ENCODE measurements around the gene PAIP2.
A peak's percentile ranks its signal among the peaks of the same experiment; 100 is the strongest.
"Not testable (repeated sequence)": the region's sequence is repeated elsewhere in the genome, so short reads cannot be mapped to it uniquely, and the experiment has no call there.

The PAIP2 gene, protein sequence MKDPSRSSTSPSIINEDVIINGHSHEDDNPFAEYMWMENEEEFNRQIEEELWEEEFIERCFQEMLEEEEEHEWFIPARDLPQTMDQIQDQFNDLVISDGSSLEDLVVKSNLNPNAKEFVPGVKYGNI

DNA sequence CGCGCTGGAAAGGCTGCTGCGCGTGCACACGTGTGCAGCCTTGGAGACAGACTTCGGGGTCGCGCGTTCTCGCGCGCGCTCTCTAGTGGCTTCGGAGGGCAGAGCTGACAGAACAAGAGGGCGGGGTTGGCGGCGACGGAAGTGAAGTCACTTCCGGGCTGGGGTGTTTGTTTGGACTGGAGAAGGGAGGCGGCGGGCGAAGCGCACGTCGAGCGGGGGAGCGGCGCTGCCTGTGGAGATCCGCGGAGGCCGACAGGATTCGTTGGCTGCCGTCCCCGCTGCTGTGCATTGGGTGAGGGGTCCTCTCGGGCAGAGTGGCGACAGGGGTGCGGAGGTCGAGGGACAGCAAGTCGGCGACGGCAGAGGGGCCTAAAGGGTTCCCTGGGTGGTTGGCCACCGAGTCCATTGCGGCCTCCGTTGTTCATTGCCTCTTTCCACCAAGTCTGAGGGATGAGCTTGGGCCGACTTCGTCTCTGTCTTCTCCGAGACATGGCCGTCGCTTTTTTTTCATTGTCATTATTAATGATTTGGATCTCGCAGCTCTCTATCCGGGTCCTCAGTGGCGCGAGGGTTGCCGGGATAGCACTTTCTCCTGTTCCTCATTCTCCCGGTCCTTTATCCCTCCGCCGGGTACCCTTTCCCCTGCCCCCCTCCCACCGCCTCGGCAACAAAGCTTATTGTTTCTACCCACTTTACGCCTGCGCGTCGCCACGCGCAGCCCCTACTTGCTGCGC, at the start of gene PAIP2:
TSS of gene PAIP2 (plus strand) at position 166 of the 734 bp plus-strand sequence. CDS start 21,931 bp downstream, outside the sequence.
- peak; percentile 95 for DNase-seq

DNA sequence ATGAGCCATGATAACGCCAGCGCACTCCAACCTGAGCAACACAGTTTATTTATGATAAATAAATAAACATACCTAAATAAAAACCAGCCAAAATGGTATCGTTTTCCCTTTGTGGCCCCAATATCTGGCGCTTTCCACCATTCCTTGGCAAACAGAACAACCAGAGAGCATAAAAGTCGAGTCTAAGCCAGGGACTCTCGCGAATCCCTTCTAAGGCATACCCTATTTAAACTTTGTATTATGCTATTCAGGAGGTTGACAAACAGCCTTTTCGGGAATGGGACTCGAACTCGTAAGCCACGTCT, 48.5 kb upstream of the PAIP2 start:
- no peak for DNase-seq

DNA sequence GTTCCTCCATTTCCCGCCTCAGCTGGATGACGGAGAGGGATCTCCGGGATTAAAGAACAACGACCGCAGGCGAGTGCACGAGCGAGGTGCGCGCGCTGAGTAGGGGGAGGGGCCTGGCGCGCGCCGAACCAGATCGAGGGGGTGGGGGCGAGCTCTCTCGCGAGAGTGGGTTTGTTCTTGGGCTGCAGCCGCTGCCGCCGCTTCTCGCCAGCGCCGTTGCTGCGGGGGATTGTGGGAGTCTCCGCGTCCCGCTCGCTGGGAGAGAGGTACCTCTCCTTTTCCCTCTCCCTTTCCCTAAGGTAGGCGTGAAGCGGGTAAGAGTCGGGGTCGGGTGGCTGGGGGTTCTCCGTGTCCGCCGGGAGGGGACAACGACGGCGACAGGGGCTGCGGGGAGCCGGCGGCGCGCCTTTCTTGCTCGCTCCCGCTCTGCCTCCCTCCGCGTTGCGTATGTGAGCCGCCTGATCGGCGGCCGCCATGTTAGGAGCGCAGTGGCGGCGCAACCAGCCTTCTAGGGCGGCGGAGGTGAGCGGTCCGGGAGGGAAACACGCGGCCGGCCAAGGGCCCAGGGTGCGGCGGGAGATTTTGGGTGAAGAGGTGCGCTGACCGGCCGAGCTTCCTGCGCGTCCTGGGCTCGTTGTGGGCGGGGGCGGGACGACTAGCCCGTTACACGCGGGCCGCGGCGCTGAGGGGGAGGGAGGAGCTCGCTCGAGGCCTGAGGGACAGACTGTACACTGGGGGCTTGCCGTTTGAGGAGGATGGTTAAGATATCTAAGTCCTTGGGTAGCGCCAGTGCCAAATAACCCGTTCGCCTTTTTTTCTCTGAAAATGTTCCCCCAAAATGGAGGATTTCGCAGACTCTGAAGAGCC, 47.9 kb upstream of the PAIP2 start, which contains the start of gene MATR3:
TSS of gene MATR3 (plus strand) at position 234 of the 867 bp plus-strand sequence. CDS start 13,676 bp downstream, outside the sequence.
- DNase-seq, result peak; percentile 91

DNA sequence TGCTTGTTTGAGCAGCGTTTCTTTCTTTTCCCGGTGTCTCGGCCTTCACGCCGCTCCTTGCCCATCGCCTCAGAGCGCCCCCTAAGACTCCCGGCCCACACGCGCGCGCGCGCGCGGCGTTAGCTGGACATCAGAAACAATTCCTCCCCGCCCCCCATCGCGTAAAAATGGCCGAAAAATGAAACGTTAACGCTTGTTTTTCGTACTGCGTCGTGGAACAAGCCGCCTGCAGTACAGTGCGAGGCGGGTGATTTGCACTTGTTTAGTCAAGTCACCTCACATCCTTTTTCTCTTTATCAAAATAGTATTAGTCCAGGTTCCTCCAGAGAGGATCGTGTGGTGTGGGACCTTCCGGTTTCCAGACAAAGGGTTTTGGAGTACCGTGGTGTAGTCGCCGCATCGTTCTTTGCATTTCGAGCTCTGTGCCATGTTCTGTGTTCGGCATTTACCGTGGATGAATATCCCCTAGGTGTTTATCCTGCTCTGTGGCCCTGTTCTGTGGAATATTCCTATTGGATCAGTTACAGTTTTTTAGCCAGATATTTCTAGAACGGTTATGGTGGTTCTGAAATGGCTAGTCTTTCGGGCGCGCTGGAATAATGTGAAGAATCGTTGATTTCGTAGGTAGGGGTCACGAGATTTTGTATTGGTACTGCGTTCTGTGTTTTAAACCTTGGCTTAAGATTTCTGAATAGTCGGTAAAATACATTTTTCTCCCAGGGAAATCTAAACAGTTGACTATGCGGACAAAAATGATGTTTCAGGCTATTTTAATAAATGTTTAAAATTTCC, 47.1 kb upstream of the PAIP2 start:
- DNase-seq, result peak; percentile 49 to 50

DNA sequence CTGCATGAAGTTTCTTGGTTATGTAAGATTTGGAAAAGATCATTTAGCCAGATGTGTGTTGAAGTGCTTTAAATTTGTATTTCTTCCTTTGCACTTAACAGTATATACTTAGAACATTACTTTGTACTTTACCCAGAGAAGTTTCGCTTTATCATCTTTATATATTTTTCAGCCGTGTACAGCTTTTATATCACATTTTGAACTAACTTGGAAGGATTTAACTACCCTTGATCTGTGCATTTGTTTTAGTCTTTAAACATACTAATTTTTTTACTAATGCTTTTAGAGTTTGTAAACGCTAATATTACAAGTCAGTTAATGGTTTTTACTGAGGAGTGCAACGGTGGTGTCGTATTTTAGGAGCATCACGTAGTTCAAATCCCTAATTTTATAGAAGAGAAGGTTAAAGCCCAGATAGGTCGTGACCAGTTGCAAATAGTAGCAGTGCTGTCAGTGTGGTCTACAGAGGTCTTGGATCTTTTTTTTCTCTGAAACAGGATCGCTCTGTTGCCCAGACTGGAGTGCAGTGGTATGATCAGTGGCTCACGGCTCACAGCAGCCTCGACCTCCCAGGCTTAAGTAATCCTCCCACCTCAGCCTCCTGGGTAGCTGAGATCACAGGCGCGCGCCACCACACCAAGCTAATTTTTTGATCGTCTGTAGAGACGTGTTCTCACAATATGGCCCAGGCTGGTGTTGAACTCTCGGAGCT, 46.2 kb upstream of the PAIP2 start:
- DNase-seq, result no peak

DNA sequence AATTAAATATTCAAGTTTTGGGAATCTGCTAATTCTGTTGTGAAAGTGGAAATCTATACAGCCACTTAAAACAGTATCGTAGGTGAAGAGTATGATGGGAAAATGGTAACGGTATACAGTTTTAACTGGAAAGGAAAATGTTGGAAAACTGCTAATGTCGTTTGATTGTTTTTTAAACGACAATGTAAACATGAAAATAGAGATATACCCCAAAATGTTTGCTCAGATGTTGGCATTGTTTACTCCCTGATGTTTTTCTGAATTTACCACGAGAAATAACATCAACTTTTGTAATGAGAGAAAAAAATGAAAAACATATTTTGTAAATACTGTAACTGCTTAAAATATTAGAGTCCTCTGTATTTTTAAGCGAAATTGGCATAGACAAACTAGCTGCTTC, 45.5 kb upstream of the PAIP2 start:
- no peak for DNase-seq

DNA sequence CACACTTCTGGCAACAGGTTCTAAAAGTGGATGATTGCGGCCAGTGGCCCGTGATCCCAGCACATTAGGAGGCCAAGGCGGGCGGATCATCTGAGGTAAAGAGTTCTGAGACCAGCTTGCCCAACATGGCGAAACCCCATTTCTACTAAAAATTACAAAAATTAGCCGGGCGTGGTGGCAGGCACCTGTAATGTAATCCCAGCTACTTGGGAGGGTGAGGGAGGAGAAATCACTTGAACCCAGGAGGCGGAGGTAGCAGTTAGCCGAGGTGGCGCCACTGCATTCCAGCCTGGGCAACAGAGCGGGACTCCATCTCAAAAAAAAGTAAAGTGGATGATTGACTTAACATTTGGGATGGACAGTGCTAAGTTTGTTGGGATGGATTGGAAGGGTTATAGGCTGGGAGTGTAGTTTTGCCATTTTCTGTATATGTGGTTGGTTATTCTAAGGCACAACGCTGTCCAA, 44.8 kb upstream of the PAIP2 start:
- no peak for DNase-seq

DNA sequence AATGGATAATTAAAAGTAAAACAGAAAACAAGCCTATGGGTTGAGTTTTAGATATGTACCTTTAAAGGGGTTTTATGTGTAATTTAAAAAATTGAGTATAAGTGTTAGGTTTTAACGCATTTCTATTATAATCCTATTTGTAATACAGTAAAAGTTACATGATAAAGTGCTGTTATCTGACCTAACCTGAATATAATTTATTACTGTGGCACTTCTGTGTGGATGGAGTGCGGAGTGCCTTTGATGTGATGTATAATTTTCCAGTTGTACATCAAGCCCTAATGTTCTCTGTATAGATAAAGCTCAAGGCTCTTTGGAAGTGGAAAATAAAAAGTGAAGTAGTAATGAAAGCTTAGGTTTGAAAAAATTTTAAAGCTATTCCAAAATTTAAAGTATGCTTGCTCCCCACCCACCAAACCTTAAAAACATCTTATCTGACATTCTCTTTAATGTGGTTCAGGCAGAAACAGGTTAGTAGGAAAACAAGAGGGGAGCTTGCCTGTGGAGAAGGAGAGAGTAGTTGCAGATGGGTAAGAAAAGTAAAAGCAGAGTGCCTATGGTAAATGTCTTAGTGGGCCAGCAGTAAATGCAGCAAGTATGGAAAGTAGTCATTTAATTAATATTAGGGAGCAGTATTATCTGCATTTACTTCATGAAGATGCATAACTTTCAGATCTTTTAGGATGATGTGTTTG, 44.1 kb upstream of the PAIP2 start:
- DNase-seq, result no peak

DNA sequence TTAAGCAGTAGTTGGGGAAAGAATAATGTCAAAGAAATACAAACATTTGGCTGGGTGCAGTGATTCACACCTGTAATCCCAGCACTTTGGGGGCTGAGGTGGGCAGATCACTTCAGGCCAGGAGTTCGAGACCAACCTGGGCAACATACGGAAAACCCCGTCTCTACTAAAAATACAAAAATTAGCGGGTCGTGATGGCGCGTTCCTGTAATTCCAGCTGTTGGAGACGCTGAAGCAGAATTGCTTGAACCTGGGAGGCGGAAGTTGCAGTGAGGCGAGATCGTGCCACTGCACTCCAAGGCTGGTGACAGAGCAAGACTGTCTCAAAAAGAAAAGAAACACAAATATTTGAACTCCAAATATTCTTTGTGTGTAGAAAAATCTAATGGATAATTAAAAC, 43.4 kb upstream of the PAIP2 start:
- DNase-seq, result no peak

DNA sequence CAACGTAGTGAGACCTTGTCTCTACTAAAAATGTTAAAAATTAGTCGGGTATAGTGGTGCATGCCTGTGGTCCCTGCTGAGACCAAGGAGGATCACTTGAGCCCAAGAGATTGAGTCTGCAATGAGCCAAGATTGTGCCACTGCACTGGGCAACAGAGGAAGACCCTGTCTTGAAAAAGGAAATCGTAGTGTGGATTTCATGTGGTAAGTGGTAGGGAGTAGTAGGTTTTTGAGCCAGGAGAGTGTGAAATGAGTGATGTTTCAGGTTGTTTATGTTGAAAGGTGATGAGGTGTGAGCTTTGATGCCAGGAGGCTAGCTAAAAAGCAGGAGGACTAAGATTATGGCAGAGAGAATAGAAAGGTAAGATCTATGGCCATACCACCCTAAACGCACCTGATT, 42.2 kb upstream of the PAIP2 start:
- DNase-seq, result no peak

DNA sequence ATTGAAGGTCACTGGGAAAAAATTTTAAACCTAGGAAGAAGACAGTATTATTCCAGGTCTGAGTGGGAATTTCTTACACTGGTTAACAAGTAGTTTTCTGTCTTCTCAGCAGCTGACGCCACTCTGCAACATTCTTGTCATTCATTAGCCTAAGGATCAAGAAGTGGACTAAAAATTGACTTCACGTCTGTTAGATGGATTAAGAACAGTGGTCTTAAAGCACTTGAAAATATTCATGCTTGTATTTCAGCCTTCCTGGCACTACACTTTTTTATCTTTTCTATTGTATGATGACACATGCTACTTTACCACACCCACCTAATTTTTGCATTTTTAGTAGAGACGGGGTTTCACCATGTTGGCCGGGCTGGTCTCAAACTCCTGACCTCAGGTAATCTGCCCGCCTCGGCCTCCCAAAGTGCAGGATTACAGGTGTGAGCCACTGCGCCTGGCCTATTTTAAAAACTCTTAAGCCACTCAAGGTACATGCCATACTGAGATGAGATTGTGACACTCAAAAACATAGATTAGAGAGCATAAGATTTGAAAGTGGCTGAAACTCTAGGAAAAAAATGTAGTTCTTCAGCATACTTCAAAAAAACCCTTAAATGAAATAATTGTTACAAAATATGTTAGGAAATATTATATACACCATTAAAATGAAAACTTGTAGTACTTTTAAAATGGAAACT, 39.7 kb upstream of the PAIP2 start:
- DNase-seq, result no peak

DNA sequence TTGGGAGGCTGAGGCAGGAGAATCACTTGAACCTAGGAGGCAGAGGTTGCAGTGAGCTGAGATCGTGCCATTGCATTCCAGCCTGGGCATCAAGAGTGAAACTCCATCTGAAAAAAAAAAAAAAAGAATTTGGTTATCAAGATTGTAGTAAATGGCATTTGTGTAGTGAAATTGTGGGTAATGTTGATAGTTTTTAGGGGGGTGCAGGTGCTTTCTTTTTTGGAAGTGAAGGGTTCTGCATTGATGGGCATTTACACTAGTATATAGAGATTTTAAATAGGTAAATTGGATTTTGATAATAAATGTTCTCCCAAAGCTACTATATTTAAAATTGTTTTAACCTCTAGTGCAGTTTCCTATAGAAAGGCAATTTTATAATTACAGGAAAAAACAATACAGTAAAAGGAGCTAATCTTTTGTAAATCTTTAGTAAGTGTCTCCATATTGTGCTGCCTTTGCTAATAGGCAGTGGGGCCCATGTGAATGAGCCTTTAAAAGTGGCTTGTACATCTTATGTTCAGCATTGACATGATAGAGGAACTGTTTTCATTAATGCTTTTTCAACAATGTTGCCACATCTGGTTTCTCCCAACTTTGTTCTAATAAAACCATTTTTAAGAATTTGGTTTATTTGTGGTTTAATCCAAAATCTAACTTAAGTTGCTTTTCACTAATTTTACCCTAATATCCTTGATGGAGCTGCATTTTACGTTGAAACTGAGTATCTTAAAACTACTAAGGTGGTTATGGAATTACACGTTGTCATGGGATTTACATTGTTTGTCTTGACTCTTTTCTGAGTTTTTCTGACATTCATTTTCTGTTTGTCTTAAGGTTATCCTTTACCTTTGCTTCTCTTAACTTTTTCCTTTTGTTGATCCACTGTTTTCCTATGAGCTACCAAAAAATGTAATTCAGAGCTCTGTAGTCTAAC, 37.0 kb upstream of the PAIP2 start:
- DNase-seq, result no peak

DNA sequence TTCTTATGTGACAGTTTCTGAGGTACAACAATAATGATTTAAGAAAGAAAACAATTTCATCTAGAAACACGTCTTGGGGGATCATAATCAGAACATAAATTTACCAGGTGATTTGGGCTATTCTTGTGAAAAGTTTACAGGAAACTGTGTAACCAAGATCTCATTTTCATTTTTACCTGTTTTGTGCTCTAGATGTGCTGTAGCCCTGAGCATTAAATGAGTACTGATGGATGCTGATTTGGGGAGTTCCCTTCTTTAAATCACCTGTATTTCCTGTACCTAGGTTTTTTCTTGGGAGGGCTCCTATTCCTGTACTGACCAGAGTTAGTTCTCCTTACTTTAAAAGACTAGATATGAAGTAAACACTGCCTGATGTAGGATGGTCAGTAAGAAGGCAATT, 35.5 kb upstream of the PAIP2 start:
- DNase-seq, result no peak

DNA sequence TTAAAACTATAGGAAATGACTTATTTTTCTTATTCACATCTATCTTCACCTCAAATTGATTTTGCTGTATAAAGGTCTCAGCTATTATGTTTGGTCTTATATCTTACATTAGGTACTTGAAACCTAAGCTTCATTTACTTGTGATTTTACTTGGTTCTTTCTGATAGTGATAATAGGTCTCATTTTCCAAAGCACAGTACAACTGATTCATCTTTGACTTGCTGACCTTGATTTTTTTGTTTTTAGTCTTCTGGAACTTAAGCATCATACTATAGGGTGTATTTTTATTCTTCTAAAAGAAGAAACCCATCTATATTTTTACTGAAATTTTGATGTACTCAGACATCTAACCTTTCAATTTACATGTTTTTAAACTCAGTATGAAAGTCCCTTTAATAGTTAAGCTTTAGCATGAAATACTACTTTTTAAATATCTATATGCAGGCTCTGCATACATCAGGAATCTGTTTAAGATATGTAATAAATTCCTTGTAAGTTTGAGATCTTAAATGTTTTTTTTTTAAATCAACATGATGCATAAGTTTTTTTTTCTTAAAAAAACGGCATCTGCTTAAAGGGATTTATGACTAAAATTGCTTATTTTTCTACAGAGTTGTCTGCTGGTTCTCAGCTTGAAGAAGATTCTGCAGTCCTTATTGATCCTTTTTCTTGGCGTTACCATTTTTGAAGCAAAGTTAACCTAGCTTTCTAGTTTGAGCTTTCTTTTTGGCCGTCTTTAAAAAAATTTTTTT, 34.9 kb upstream of the PAIP2 start:
- no peak for DNase-seq

DNA sequence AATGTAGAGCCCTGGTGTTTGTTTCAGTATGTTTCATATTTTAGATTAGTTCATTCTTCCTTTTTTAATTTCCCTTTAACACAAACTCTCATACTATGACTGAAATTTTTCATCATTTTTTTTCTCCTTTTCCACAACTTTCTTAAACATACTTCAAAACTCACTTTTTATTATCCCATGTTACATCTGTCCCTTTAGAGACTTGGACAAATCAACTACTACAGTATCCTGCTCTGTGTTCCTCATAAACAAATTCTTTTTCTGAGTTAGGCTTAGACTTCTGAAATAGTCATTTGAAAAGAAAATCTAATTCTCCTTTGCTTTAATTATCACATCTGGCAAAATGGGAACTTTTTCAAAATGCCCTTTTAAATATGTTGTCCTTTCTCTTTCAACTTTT, 32.9 kb upstream of the PAIP2 start:
- DNase-seq, result no peak

DNA sequence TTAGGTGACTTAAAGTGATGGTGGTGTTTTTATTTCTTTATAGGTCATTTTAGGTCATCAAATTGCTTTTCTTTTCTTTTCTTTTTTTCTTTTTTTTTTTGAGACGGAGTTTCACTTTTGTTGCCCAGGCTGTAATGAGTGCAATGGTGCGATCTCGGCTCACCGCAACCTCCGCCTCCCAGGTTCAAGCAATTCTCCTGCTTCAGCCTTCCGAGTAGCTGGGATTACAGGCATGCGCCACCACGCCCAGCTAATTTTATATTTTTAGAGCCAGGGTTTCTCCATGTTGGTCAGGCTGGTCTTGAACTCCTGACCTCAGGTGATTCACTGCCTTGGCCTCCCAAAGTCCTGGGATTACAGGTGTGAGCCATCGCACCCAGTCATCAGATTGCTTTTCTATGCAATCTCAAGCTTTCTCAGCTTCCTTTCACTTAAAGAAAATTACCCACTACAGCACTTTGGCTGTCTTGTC, 30.9 kb upstream of the PAIP2 start:
- DNase-seq, result not testable (repeated sequence)

DNA sequence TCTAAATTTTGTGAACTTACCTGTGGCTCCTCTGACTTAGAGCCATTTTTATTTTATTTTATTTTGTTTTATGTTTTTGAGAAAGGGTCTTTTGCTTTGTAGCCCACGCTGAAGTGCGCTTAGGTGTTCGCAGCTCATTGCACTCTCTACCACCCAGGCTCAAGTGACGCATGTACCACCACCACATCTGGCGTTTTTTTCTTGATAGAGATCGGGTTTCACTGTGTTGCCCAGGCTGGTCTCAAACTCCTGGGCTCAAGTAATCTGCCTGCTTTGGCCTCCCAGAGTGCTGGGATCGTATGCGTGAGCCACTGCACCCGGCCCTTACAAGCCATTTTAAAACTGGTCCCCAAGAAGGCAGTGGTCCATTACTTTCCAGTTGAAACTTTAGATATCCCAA, 29.6 kb upstream of the PAIP2 start:
- no peak for DNase-seq

DNA sequence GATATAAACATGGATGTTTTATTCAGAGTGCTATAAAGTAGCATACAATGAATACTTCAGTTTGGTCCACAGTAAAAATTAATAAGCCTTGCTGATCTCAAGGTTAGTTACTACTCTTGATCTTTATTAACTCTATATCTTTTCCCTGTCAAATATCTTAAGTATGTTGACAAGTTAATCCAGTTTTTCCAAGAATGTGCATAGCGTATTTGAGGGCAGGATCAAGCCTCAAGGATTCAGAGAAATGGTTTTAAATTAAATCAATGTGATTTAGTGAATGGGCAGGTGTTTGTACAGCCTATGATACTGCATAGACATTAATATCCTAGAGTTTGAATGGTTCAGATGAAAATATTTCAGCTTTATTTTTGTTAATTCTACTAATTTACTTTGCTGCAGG, 27.4 kb upstream of the PAIP2 start:
- DNase-seq, result no peak

DNA sequence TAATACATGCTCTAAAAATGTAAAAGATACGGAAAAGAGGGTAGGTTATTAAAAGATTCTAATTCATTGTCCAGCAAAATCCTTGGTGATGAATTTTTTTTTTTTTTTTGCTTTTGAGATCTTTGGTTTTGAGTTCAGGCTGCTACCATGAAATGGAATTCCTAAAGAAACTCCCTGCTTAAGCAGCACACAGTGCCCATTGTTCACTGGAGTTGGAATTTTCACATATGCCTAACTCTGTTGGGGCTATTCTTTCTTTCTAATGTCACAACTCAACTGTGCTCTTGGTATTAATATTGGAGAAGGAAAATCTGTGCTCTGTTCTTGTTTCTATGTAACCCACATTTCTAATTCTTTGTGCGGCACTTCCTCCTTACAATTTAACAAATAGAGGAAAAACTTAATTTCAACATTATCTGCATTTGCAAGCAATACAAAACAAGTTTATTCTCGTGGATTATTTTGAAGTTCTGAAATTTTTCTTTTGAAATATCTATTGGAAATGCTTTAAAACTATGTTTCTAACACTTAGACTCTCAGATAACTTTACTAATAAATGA, 26.5 kb upstream of the PAIP2 start:
- no peak for DNase-seq

Measured in stimulated activated CD4-positive, alpha-beta T cell treated with anti-CD3 and anti-CD28 coated beads, Interleukin-2, amount 100 ng/mL, for 48 hours (primary cell).